HCT116 (cell line): ENCODE measurements around the gene IFRD2. TPM values are rescaled to one million over a fixed set of nuclear protein-coding genes. Genes with fewer than 3 reads are reported as not detected.
"Not testable (repeated sequence)": the region's sequence is repeated elsewhere in the genome, so short reads cannot be mapped to it uniquely, and the experiment has no call there.

Source experiments
- ATAC-seq: fragments of 200-7000 bp; cut with Tn5 transposase; 2 replicates; pipeline ENCODE4 v1.9.1; 2020; ENCODE audit warnings: mild to moderate bottlenecking, moderate library complexity
- BruUV-seq: library from RNA; stranded (reverse); fragments of 400-500 nt; replicated peaks from 2 replicates; lab custom pipeline; 2021; lab: Mats Ljungman, UMichigan
- CTCF ChIA-PET: fragments of 300-600 bp; sonication (Branson Sonifier 250); formaldehyde crosslinking; loops from one replicate; lab custom pipeline; 2021; ENCODE audit warnings: antibody characterized with exemption; lab: Charles Lee
- POLR2A ChIA-PET: fragments of 300-600, 350-600 bp; sonication (Branson Sonifier 250); formaldehyde crosslinking; loops from one replicate; lab custom pipeline; 2021; ENCODE audit warnings: antibody characterized with exemption; lab: Charles Lee
- RAD21 ChIA-PET, 2 experiments: fragments of 300-600 bp; sonication (Branson Sonifier 250); formaldehyde crosslinking; loops; one replicate each; lab custom pipeline; 2023; ENCODE audit warnings: low total read pairs in 2 of 2; ENCODE audit not compliant: uncharacterized antibody in 2 of 2, unreplicated experiment in 2 of 2, low non-redundant PET in 1 of 2; lab: Charles Lee
- DNase-seq: peaks from one replicate; pipeline ENCODE4 v3.0.0-alpha.2; 2010; ENCODE audit warnings: low read depth, low spot score
- H2AFZ ChIP-seq: fragments of 200-600 bp; shearing (Covaris generic), sonication (generic); 2 replicates; pipeline ENCODE4 v1.6.1; 2017; ENCODE audit warnings: low read depth, mixed run types, mixed read lengths, antibody characterized with exemption, low read length; ENCODE audit not compliant: poor library complexity, severe bottlenecking
- H3K27ac ChIP-seq: 2 replicates; pipeline ENCODE4 v1.5.1; 2012; ENCODE audit warnings: low read depth, low read length
- H3K27me3 ChIP-seq: fragments of 200-600 bp; sonication (generic); 2 replicates; pipeline ENCODE4 v1.6.1; 2016; ENCODE audit warnings: mixed run types, low read length, mixed read lengths; ENCODE audit not compliant: insufficient read depth
- H3K36me3 ChIP-seq, 2 experiments: fragments of 200-500 bp in 1 of 2; fragments of 200-600 bp in 1 of 2; sonication (Bioruptor generic) in 1 of 2; sonication (generic) in 1 of 2; 2 replicates each; pipeline versions ENCODE4 v1.5.1 to v1.6.1; 2014 to 2016; ENCODE audit warnings: low read length in 2 of 2, inconsistent platforms in 1 of 2, mixed read lengths in 1 of 2, mixed run types in 1 of 2; ENCODE audit not compliant: insufficient read depth in 2 of 2, control insufficient read depth in 1 of 2
- H3K4me1 ChIP-seq, 2 experiments: fragments of 200-600 bp in 1 of 2; sonication (generic) in 1 of 2; 2 replicates each; pipeline versions ENCODE4 v1.5.1 to v1.6.1; 2012 to 2017; ENCODE audit warnings: low read length in 2 of 2, inconsistent platforms in 1 of 2, mild to moderate bottlenecking in 1 of 2, mixed read lengths in 1 of 2, mixed run types in 1 of 2, moderate library complexity in 1 of 2; ENCODE audit not compliant: insufficient read depth in 2 of 2, control insufficient read depth in 1 of 2
- H3K4me2 ChIP-seq: fragments of 200-600 bp; sonication (generic); 2 replicates; pipeline ENCODE4 v1.6.1; 2017; ENCODE audit warnings: mixed run types, low read length, mixed read lengths
- H3K4me3 ChIP-seq, 2 experiments: fragments of 200-600 bp in 1 of 2; sonication (generic) in 1 of 2; replicated peaks in 1 of 2; 2 replicates each; pipeline ENCODE4 v1.5.1; 2011 to 2016; ENCODE audit warnings: low read length in 2 of 2, control low read depth in 1 of 2, low read depth in 1 of 2, mild to moderate bottlenecking in 1 of 2, mixed read lengths in 1 of 2, mixed run types in 1 of 2
- H3K79me2 ChIP-seq: fragments of 200-600 bp; sonication (generic); 2 replicates; pipeline ENCODE4 v1.6.1; 2017; ENCODE audit warnings: mild to moderate bottlenecking, mixed run types, low read length, moderate library complexity, mixed read lengths; ENCODE audit not compliant: insufficient read depth
- H3K9ac ChIP-seq: fragments of 200-600 bp; sonication (generic); 2 replicates; pipeline ENCODE4 v1.6.1; 2016; ENCODE audit warnings: low read length, mixed read lengths
- H3K9me2 ChIP-seq: fragments of 200-600 bp; sonication (generic), shearing (Covaris generic); 2 replicates; pipeline ENCODE4 v1.6.1; 2017; ENCODE audit warnings: mixed run types, mild to moderate bottlenecking, moderate library complexity; ENCODE audit not compliant: insufficient read depth
- H3K9me3 ChIP-seq, 2 experiments: fragments of 200-500 bp in 1 of 2; fragments of 200-600 bp in 1 of 2; sonication (Bioruptor generic) in 1 of 2; sonication (generic) in 1 of 2; 2 replicates each; pipeline ENCODE4 v1.6.1; 2014 to 2017; ENCODE audit warnings: low read length in 2 of 2, mixed read lengths in 2 of 2, inconsistent platforms in 1 of 2, low read depth in 1 of 2, mild to moderate bottlenecking in 1 of 2, mixed run types in 1 of 2, moderate library complexity in 1 of 2; ENCODE audit not compliant: control insufficient read depth in 1 of 2, insufficient read depth in 1 of 2
- H4K20me1 ChIP-seq: fragments of 200-600 bp; sonication (generic), shearing (Covaris generic); 2 replicates; pipeline ENCODE4 v1.6.1; 2017; ENCODE audit warnings: mixed run types, mild to moderate bottlenecking, moderate library complexity; ENCODE audit not compliant: insufficient read depth
- CBX3 ChIP-seq: IDR thresholded peaks from 2 replicates; pipeline ENCODE4 v1.6.1; 2012; ENCODE audit warnings: low read depth
- CEBPB ChIP-seq: IDR thresholded peaks from 2 replicates; pipeline ENCODE4 v1.6.1; 2012; ENCODE audit warnings: low read depth
- ELF1 ChIP-seq: IDR thresholded peaks from 2 replicates; pipeline ENCODE4 v1.6.1; 2012; ENCODE audit warnings: low read depth, borderline replicate concordance
- EZH2phosphoT487 ChIP-seq: fragments of 200-600 bp; IDR thresholded peaks from 2 replicates; pipeline ENCODE4 v1.6.1; 2018; ENCODE audit warnings: antibody characterized with exemption, borderline replicate concordance
- FOSL1 ChIP-seq: IDR thresholded peaks from 2 replicates; pipeline ENCODE4 v1.6.1; 2012; ENCODE audit warnings: low read depth
- MAX ChIP-seq: IDR thresholded peaks from 2 replicates; pipeline ENCODE4 v1.6.1; 2012
- POLR2AphosphoS5 ChIP-seq: IDR thresholded peaks from 2 replicates; pipeline ENCODE4 v1.6.1; 2011; ENCODE audit warnings: mild to moderate bottlenecking, low read depth, low read length, moderate library complexity
- RAD21 ChIP-seq: IDR thresholded peaks from 2 replicates; pipeline ENCODE4 v1.6.1; 2012; ENCODE audit warnings: low read depth, mild to moderate bottlenecking
- SIN3A ChIP-seq: IDR thresholded peaks from 2 replicates; pipeline ENCODE4 v1.6.1; 2012; ENCODE audit warnings: low read depth
- SRF ChIP-seq: IDR thresholded peaks from 2 replicates; pipeline ENCODE4 v1.6.1; 2012; ENCODE audit warnings: low read depth
- YY1 ChIP-seq: IDR thresholded peaks from 2 replicates; pipeline ENCODE4 v1.6.1; 2011; ENCODE audit warnings: low read length, low read depth, moderate library complexity, mild to moderate bottlenecking; ENCODE audit not compliant: insufficient replicate concordance; ENCODE audit errors: extremely low read depth
- ZFX ChIP-seq: fragments of 450-650 bp; IDR thresholded peaks from 2 replicates; pipeline ENCODE4 v1.6.1; 2017
- ZNF274 ChIP-seq: fragments of 200-500 bp; sonication (Bioruptor generic); IDR thresholded peaks from 2 replicates; pipeline ENCODE4 v1.6.1; 2014; ENCODE audit warnings: mild to moderate bottlenecking, low read depth, low read length, inconsistent platforms
- intact Hi-C: fragments of 100-400 bp; cut with micrococcal nuclease; formaldehyde crosslinking; loops from 2 replicates; pipeline ENCODE4 v1.10.0; 2022
- total RNA-seq: library from RNA; stranded (reverse); gene quantifications from one replicate; pipeline ENCODE4 v1.2.1, GENCODE V29; 2021; ENCODE audit not compliant: unreplicated experiment
- TF ChIP-seq, protein P1 (sequence below): IDR thresholded peaks from 2 replicates; pipeline ENCODE4 v1.6.1; 2012; ENCODE audit warnings: low read depth

IFRD2 gene
- total RNA-seq, 1 experiment from 2014 or later, result 146 TPM

DNA sequence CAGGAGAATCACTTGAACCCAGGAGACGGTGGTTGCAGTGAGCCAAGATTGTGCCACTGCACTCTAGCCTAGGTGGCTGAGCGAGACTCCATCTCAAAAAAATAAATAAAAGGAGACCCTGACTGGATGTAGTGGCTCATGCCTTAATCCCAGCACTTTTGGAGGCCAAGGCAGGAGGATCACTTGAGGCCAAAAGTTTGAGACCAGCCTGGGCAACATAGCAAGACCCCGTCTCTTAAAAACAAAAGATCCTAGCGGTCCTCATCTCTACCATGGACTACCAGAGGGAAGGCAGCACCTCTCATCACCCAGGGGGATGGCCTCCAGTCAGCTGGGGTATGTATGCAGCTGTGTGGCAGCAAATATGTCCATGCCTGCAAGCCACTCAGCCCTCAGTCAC, 30.0 kb downstream of the IFRD2 start:
- POLR2A ChIA-PET, RAD21 ChIA-PET: not testable (repeated sequence)
- peaks cover 53 to 79% of the 10 kb centered on the region in 2 experiments for H3K4me1 ChIP-seq

GRCh38 chr3:50261505-50261904, 30.7 kb downstream of the IFRD2 start:
- ATAC-seq, result no peak
- no peaks in the 10 kb centered on the region for H3K27me3 ChIP-seq
- H4K20me1 ChIP-seq, result no peaks in the 10 kb centered on the region
- POLR2A ChIA-PET, result interaction anchor here (1.4 kb wide), 1 partner anchor 11 kb away, joined by 3 read pairs; no protein-coding TSS in a partner anchor
- BruUV-seq, result no TSS peak
- CTCF ChIA-PET, result interaction anchor here (1.6 to 3.2 kb wide), 3 partner anchors 13 to 35 kb away, joined by 5 to 25 read pairs (median 9); no protein-coding TSS in a partner anchor
- no peaks in the 10 kb centered on the region for H3K9me2 ChIP-seq
- H2AFZ ChIP-seq, result no peak overlapping the region
- TF ChIP-seq EZH2phosphoT487, result no peak
- no peak for TF ChIP-seq ZFX
- no peak for TF ChIP-seq ELF1
- TF ChIP-seq CBX3, result no peak
- TF ChIP-seq CEBPB, result no peak
- TF ChIP-seq POLR2AphosphoS5, result no peak
- TF ChIP-seq, protein P1, sequence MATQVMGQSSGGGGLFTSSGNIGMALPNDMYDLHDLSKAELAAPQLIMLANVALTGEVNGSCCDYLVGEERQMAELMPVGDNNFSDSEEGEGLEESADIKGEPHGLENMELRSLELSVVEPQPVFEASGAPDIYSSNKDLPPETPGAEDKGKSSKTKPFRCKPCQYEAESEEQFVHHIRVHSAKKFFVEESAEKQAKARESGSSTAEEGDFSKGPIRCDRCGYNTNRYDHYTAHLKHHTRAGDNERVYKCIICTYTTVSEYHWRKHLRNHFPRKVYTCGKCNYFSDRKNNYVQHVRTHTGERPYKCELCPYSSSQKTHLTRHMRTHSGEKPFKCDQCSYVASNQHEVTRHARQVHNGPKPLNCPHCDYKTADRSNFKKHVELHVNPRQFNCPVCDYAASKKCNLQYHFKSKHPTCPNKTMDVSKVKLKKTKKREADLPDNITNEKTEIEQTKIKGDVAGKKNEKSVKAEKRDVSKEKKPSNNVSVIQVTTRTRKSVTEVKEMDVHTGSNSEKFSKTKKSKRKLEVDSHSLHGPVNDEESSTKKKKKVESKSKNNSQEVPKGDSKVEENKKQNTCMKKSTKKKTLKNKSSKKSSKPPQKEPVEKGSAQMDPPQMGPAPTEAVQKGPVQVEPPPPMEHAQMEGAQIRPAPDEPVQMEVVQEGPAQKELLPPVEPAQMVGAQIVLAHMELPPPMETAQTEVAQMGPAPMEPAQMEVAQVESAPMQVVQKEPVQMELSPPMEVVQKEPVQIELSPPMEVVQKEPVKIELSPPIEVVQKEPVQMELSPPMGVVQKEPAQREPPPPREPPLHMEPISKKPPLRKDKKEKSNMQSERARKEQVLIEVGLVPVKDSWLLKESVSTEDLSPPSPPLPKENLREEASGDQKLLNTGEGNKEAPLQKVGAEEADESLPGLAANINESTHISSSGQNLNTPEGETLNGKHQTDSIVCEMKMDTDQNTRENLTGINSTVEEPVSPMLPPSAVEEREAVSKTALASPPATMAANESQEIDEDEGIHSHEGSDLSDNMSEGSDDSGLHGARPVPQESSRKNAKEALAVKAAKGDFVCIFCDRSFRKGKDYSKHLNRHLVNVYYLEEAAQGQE, result no peak
- no peak for TF ChIP-seq FOSL1
- no peak for TF ChIP-seq YY1
- TF ChIP-seq ZNF274, result no peak
- no peak for TF ChIP-seq SIN3A
- no peak for TF ChIP-seq MAX
- no peak for TF ChIP-seq RAD21
- no peak for TF ChIP-seq SRF
- peak overlapping the region; percentile 77; the same call in 1 of the 2 replicates for H3K27ac ChIP-seq
- peak overlapping the region; percentile 84 for H3K9ac ChIP-seq
- H3K9me3 ChIP-seq, result no peaks in the 10 kb centered on the region
- no peaks in the 10 kb centered on the region for H3K79me2 ChIP-seq
- peaks cover 47 to 72% of the 10 kb centered on the region in 2 experiments for H3K4me1 ChIP-seq
- intact Hi-C loops, result loop anchor here (2.0 kb wide), 1 partner anchor 63 kb away; no protein-coding TSS in a partner anchor
- no peak for DNase-seq
- H3K4me3 ChIP-seq, result 0 out of 4 replicates have a peak overlapping the region, but pooled peaks of 1 of the 2 experiments have one; percentile 64
- RAD21 ChIA-PET, result no interaction called here
- H3K4me2 ChIP-seq, result peak overlapping the region; percentile 92
- peaks cover 9 to 15% of the 10 kb centered on the region in 2 experiments; a peak in 3 of 4 replicates for H3K36me3 ChIP-seq

More for the DNA sequence above, 30.0 kb downstream of the IFRD2 start:
- DNase-seq, H3K4me3 ChIP-seq, intact Hi-C loops, H3K79me2 ChIP-seq, H3K27me3 ChIP-seq, H3K9me3 ChIP-seq, BruUV-seq, H3K9ac ChIP-seq, H3K4me2 ChIP-seq, H4K20me1 ChIP-seq, H3K9me2 ChIP-seq, ATAC-seq, H2AFZ ChIP-seq, H3K27ac ChIP-seq: not testable (repeated sequence)
- peaks cover 3 to 11% of the 10 kb centered on the region in 2 experiments; a peak in 3 of 4 replicates for H3K36me3 ChIP-seq
- CTCF ChIA-PET, result interaction anchor here (1.6 kb wide), 1 partner anchor 16 kb away, joined by 5 read pairs; no protein-coding TSS in a partner anchor
